ENCODE data around the gene ABCC4. TPM values are rescaled to one million over a fixed set of nuclear protein-coding genes. Genes with fewer than 3 reads are reported as not detected.

ABCC4 gene
- total and polyA plus RNA-seq, 2 experiments from 2014 or later: 4.3 to 12.2 TPM

- no peak overlapping the region; the same call in 1 of the 2 replicates for H3K27ac Mint-ChIP-seq
- H3K4me3 Mint-ChIP-seq: no peak overlapping the region
- H2AFZ ChIP-seq: no peak overlapping the region
- TF ChIP-seq EZH2 (IDR thresholded peaks at IDR 0.05; ENCODE audit: low read depth, unreplicated experiment): no peak
- no peak for TF ChIP-seq EZH2phosphoT487 (IDR thresholded peaks at IDR 0.05; ENCODE audit: unreplicated experiment)
- TF ChIP-seq ZNF331 (CRISPR knock-in tag; IDR thresholded peaks at IDR 0.05; ENCODE audit: low read depth): no peak
- no peak for TF ChIP-seq JUNB (IDR thresholded peaks at IDR 0.05; ENCODE audit: unreplicated experiment)
- no peak for TF ChIP-seq ZNF462 (CRISPR knock-in tag; IDR thresholded peaks at IDR 0.05)
- TF ChIP-seq NANOG (IDR thresholded peaks at IDR 0.05; ENCODE audit: borderline replicate concordance): no peak
- TF ChIP-seq REST (IDR thresholded peaks at IDR 0.05; ENCODE audit: unreplicated experiment): no peak
- no peak for TF ChIP-seq POLR2AphosphoS5 (IDR thresholded peaks at IDR 0.05; ENCODE audit: low read depth)
- no peak for TF ChIP-seq STAT1 (IDR thresholded peaks at IDR 0.05; ENCODE audit: unreplicated experiment)
- no peak for TF ChIP-seq ZNF114 (CRISPR knock-in tag; IDR thresholded peaks at IDR 0.05)
- no peak for TF ChIP-seq ETS1 (IDR thresholded peaks at IDR 0.05)
- no peak for TF ChIP-seq CREB1 (CRISPR knock-in tag; IDR thresholded peaks at IDR 0.05; ENCODE audit: low read depth)
- no peak for TF ChIP-seq CTCF (conservative IDR thresholded peaks at IDR 0.05; ENCODE audit: low read depth in 2 of 2)
- H3K9me2 ChIP-seq (ENCODE audit: insufficient read depth): no peaks in the 10 kb centered on the region
- no peaks in the 10 kb centered on the region for H3K9me3 Mint-ChIP-seq
- H3K4me1 Mint-ChIP-seq: peaks cover 7% of the 10 kb centered on the region; the same call in 2 of the 3 replicates
- no peaks in the 10 kb centered on the region for H4K20me1 ChIP-seq (replicated peaks; ENCODE audit: insufficient read depth)
- no peaks in the 10 kb centered on the region; the same call in 2 of the 3 replicates for H3K36me3 Mint-ChIP-seq (ENCODE audit: low read depth)
- ATAC-seq (no peak), DNase-seq (ENCODE audit: low spot score) (no peak)
- no peak overlapping the region for H3K4me3 ChIP-seq
- no peaks in the 10 kb centered on the region for H3K27me3 ChIP-seq (ENCODE audit: insufficient read depth)
- no peaks in the 10 kb centered on the region for H3K27me3 Mint-ChIP-seq (ENCODE audit: insufficient read depth, low read depth, poor library complexity)
- H3K4me2 ChIP-seq: no peak overlapping the region
- no peaks in the 10 kb centered on the region for H3K79me2 ChIP-seq (replicated peaks; ENCODE audit: insufficient read depth)
- no peaks in the 10 kb centered on the region for H3K36me3 ChIP-seq (ENCODE audit: insufficient read depth)
- H3F3A ChIP-seq (replicated peaks; ENCODE audit: low read depth): no peaks in the 10 kb centered on the region
- no peak overlapping the region for H3K27ac ChIP-seq (ENCODE audit: low read depth)
- peaks cover 14% of the 10 kb centered on the region for H3K4me1 ChIP-seq (ENCODE audit: insufficient read depth)
These were observed 267.4 kb downstream of the ABCC4 start for GRCh38 chr13:95033890-95034289.
